SK-N-SH treated with all-trans-retinoic acid at 6 μM for 48 hours (cell line): ENCODE data around the gene NDOR1.

Experiments
- ATAC-seq: fragments of 200-7000 bp; cut with Tn5 transposase; 3 replicates; pipeline ENCODE4 v1.9.1; 2020; ENCODE audit warnings: mild to moderate bottlenecking, moderate library complexity
- ARNTL ChIP-seq: fragments of 450-650 bp; formaldehyde crosslinking; IDR thresholded peaks from 2 replicates; pipeline ENCODE4 v1.5.0; 2020; ENCODE audit warnings: low read depth, mild to moderate bottlenecking, moderate library complexity, borderline replicate concordance
- BACH2 ChIP-seq: fragments of 250-450 bp; sonication (Bioruptor Pico); IDR thresholded peaks from 2 replicates; pipeline ENCODE4 v1.9.0; 2021; ENCODE audit warnings: mild to moderate bottlenecking, borderline replicate concordance
- CSDC2 ChIP-seq: fragments of 250-450 bp; sonication (Bioruptor Pico); IDR thresholded peaks from 2 replicates; pipeline ENCODE4 v1.5.0; 2020; ENCODE audit warnings: mild to moderate bottlenecking, moderate library complexity
- CSRNP3 ChIP-seq: fragments of 250-450 bp; sonication (Bioruptor Pico); IDR thresholded peaks from 2 replicates; pipeline ENCODE4 v1.5.1; 2021; ENCODE audit warnings: mild to moderate bottlenecking, moderate library complexity
- ESRRG ChIP-seq: fragments of 250-450 bp; sonication (Bioruptor Pico); IDR thresholded peaks from 2 replicates; pipeline ENCODE4 v1.6.1; 2021; ENCODE audit warnings: mild to moderate bottlenecking
- GLIS3 ChIP-seq: fragments of 250-450 bp; sonication (Bioruptor Pico); IDR thresholded peaks from 2 replicates; pipeline ENCODE4 v1.5.0; 2020; ENCODE audit warnings: mild to moderate bottlenecking, moderate library complexity
- ISL1 ChIP-seq: fragments of 250-450 bp; sonication (Bioruptor Pico); IDR thresholded peaks from 2 replicates; pipeline ENCODE4 v2.1.2; 2022; ENCODE audit warnings: mild to moderate bottlenecking, moderate library complexity
- OSR1 ChIP-seq: fragments of 250-450 bp; sonication (Bioruptor Pico); IDR thresholded peaks from 2 replicates; pipeline ENCODE4 v1.8.0; 2022; ENCODE audit warnings: moderate library complexity, mild to moderate bottlenecking, inconsistent platforms
- PATZ1 ChIP-seq: fragments of 250-450 bp; sonication (Bioruptor Pico); IDR thresholded peaks from 2 replicates; pipeline ENCODE4 v1.8.0; 2020; ENCODE audit warnings: mild to moderate bottlenecking, moderate library complexity, borderline replicate concordance
- PPARA ChIP-seq: fragments of 250-450 bp; sonication (Bioruptor Pico); IDR thresholded peaks from 2 replicates; pipeline ENCODE4 v1.5.0; 2020; ENCODE audit warnings: mild to moderate bottlenecking, borderline replicate concordance
- RARB ChIP-seq: fragments of 250-450 bp; sonication (Bioruptor Pico); IDR thresholded peaks from 2 replicates; pipeline ENCODE4 v1.8.0; 2021; ENCODE audit warnings: mild to moderate bottlenecking, moderate library complexity
- SNAI2 ChIP-seq: fragments of 250-450 bp; sonication (Bioruptor Pico); IDR thresholded peaks from 2 replicates; pipeline ENCODE4 v1.5.0; 2020; ENCODE audit warnings: mild to moderate bottlenecking, moderate library complexity
- TCF4 ChIP-seq: fragments of 250-450 bp; sonication (Bioruptor Pico); IDR thresholded peaks from 2 replicates; pipeline ENCODE4 v1.8.0; 2021; ENCODE audit warnings: mild to moderate bottlenecking, moderate library complexity, borderline replicate concordance
- TOX ChIP-seq: fragments of 250-450 bp; sonication (Bioruptor Pico); IDR thresholded peaks from 2 replicates; pipeline ENCODE4 v1.8.0; 2021; ENCODE audit warnings: mild to moderate bottlenecking, moderate library complexity, borderline replicate concordance
- TSHZ2 ChIP-seq: fragments of 250-450 bp; sonication (Bioruptor Pico); IDR thresholded peaks from 2 replicates; pipeline ENCODE4 v1.5.0; 2020; ENCODE audit warnings: mild to moderate bottlenecking, moderate library complexity
- ZC3H10 ChIP-seq: fragments of 250-450 bp; sonication (Bioruptor Pico); IDR thresholded peaks from 2 replicates; pipeline ENCODE4 v1.5.1; 2021; ENCODE audit warnings: mild to moderate bottlenecking, moderate library complexity
- ZFP3 ChIP-seq: fragments of 250-450 bp; sonication (Bioruptor Pico); IDR thresholded peaks from 2 replicates; pipeline ENCODE4 v1.5.0; 2020; ENCODE audit warnings: mild to moderate bottlenecking, moderate library complexity
- ZFP30 ChIP-seq: fragments of 450-650 bp; formaldehyde crosslinking; IDR thresholded peaks from 2 replicates; pipeline ENCODE4 v1.5.0; 2022; ENCODE audit warnings: mild to moderate bottlenecking, moderate library complexity
- ZNF565 ChIP-seq: fragments of 450-650 bp; formaldehyde crosslinking; conservative IDR thresholded peaks from 2 replicates; pipeline ENCODE4 v1.5.0; 2020; ENCODE audit warnings: low read depth, mild to moderate bottlenecking, moderate library complexity
- ZNF70 ChIP-seq: fragments of 450-650 bp; formaldehyde crosslinking; IDR thresholded peaks from 2 replicates; pipeline ENCODE4 v1.5.0; 2020; ENCODE audit warnings: mild to moderate bottlenecking, moderate library complexity
- ZNF8 ChIP-seq: fragments of 450-650 bp; formaldehyde crosslinking; IDR thresholded peaks from 2 replicates; pipeline ENCODE4 v1.5.0; 2020; ENCODE audit warnings: mild to moderate bottlenecking, moderate library complexity
- TF ChIP-seq, protein P1 (sequence below): fragments of 250-450 bp; sonication (Bioruptor Pico); IDR thresholded peaks from 2 replicates; pipeline ENCODE4 v1.8.0; 2021; ENCODE audit warnings: low read depth, mild to moderate bottlenecking, moderate library complexity, borderline replicate concordance

Gene NDOR1

GRCh38 chr9:137198902-137199283 lies 6.6 kb upstream of the NDOR1 start:
- no peak for TF ChIP-seq ZNF565 (CRISPR knock-in tag)
- no peak for TF ChIP-seq TOX
- no peak for TF ChIP-seq ZNF70 (CRISPR knock-in tag)
- no peak for TF ChIP-seq PPARA
- TF ChIP-seq ARNTL (CRISPR knock-in tag) = no peak
- TF ChIP-seq CSDC2 (CRISPR knock-in tag) = no peak
- no peak for TF ChIP-seq RARB (CRISPR knock-in tag)
- TF ChIP-seq CSRNP3 (CRISPR knock-in tag) = no peak
- no peak for TF ChIP-seq GLIS3 (CRISPR knock-in tag)
- no peak for ATAC-seq

DNA sequence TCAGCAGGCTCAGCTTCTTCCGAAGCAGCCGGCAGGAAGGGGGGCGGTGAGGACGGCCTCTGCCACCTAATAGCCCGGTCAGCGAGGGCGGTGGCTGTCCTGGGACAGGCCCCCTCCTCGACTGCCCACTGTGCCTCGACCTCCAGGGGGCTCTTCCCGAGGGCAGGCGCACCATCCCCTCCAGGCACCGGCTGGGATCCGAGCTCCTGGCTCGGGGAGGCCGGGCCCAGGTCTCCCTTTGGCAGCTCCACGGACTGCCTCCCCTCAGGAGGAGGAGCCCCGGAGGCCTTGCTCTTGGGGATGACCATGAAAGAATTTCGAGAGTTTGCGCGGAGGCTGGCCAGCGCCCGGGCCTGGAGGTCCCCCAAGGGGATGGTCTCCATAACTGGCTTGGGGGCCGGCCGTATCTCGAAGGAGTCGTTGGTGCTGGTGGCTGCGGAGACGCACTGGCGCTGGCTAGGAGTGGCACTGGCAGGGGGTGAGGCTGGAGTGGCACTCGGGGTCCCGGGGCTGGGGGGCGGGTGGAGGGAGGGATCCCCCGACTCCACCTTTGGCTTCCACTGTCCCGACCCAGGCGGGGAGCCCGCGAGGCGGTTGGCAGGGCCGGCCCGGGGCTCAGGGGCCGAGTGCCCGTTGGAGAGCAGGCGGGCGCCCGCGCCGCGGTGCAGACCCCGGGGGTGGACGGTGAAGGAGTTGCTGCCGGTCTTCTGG lies 5.9 kb upstream of the NDOR1 start:
- TF ChIP-seq ZFP3 = no peak
- TF ChIP-seq ISL1 (CRISPR knock-in tag) = no peak
- no peak for TF ChIP-seq ZNF8 (CRISPR knock-in tag)
- no peak for TF ChIP-seq RARB (CRISPR knock-in tag)
- TF ChIP-seq GLIS3 (CRISPR knock-in tag) = no peak
- TF ChIP-seq TCF4 (CRISPR knock-in tag) = no peak
- TF ChIP-seq CSRNP3 (CRISPR knock-in tag) = no peak
- no peak for TF ChIP-seq TOX
- TF ChIP-seq TSHZ2 = no peak
- no peak for TF ChIP-seq ARNTL (CRISPR knock-in tag)
- no peak for TF ChIP-seq ZNF565 (CRISPR knock-in tag)
- no peak for TF ChIP-seq ZFP30
- no peak for TF ChIP-seq SNAI2 (CRISPR knock-in tag)
- ATAC-seq = no peak

DNA sequence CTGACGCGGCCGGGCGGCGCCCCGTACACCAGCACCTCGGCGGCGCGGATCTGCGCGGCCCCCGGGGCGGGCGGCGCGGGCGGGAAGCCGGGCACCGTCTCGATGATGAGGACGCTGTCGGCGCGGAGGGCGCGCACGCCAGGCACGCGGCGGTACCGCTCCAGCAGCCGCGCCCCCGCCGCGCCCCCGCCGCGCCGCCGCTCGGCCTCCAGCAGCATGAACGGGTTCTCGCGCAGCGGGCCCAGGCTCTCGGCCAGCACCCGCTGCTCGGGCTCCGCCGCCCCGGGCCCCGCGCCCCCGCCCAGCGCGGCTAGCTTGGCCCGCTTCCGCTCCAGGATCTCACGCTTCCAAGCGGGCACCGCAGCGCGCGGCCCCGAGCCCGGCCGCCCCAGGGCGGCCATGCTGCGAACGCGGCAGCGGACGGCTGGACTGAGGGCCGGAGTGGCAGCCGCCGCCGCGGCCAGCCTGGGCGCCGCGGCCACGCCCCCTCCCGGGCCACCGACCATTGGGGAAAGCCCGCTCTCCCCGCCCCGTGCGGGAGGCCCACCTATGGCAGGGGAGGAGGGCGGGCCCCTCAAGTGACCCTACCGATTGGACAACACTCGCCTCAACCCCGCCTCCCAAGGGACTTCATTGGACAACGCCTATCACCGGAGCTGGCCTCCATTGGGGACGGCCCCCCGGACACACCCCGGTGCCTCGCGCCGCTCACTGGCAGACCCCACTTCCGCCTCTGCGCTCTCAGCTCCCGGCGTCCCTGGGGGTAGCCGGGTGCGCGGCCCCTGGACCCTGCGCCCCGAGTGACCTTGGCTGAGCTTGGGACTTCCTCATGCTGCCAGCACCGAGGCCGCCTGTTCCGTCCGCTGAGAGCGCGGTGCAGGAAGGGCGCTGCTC lies 4.9 kb upstream of the NDOR1 start, which contains the start of gene TPRN:
Gene TPRN (minus strand): TSS at position 431 of the 894 bp plus-strand sequence. CDS start 30 bp downstream, at position 401.
- ATAC-seq = peak; percentile 98
- no peak for TF ChIP-seq ISL1 (CRISPR knock-in tag)
- TF ChIP-seq GLIS3 (CRISPR knock-in tag) = no peak
- TF ChIP-seq, protein P1, sequence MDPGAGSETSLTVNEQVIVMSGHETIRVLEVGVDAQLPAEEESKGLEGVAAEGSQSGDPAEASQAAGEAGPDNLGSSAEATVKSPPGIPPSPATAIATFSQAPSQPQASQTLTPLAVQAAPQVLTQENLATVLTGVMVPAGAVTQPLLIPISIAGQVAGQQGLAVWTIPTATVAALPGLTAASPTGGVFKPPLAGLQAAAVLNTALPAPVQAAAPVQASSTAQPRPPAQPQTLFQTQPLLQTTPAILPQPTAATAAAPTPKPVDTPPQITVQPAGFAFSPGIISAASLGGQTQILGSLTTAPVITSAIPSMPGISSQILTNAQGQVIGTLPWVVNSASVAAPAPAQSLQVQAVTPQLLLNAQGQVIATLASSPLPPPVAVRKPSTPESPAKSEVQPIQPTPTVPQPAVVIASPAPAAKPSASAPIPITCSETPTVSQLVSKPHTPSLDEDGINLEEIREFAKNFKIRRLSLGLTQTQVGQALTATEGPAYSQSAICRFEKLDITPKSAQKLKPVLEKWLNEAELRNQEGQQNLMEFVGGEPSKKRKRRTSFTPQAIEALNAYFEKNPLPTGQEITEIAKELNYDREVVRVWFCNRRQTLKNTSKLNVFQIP (CRISPR knock-in tag) = no peak
- no peak for TF ChIP-seq CSRNP3 (CRISPR knock-in tag)
- no peak for TF ChIP-seq ZC3H10 (CRISPR knock-in tag)
- TF ChIP-seq SNAI2 (CRISPR knock-in tag) = no peak
- TF ChIP-seq PPARA = no peak
- TF ChIP-seq CSDC2 (CRISPR knock-in tag) = no peak
- no peak for TF ChIP-seq ZFP30
- no peak for TF ChIP-seq ZFP3
- no peak for TF ChIP-seq OSR1 (CRISPR knock-in tag)
- TF ChIP-seq TCF4 (CRISPR knock-in tag) = no peak
- TF ChIP-seq ESRRG (CRISPR knock-in tag) = no peak
- no peak for TF ChIP-seq ZNF8 (CRISPR knock-in tag)
- no peak for TF ChIP-seq ARNTL (CRISPR knock-in tag)
- TF ChIP-seq BACH2 (CRISPR knock-in tag) = no peak
- no peak for TF ChIP-seq ZNF565 (CRISPR knock-in tag)
- no peak for TF ChIP-seq RARB (CRISPR knock-in tag)
- TF ChIP-seq TOX = no peak
- TF ChIP-seq PATZ1 (CRISPR knock-in tag) = no peak
